MM.1S (cell line): Measurements from ENCODE around the gene DZIP1L.

Source experiments
- DNase-seq: peaks from one replicate; pipeline ENCODE4 v3.0.0-alpha.2; 2015
- H2AFZ ChIP-seq: fragments of 300-600 bp; sonication (generic); 2 replicates; pipeline ENCODE4 v1.6.0; 2016; ENCODE audit warnings: antibody characterized with exemption, low read length
- H3F3A ChIP-seq: fragments of 300-600 bp; sonication (generic); 2 replicates; pipeline ENCODE4 v1.6.1; 2016; ENCODE audit warnings: mild to moderate bottlenecking, antibody characterized with exemption, low read length, moderate library complexity, mixed read lengths; ENCODE audit not compliant: insufficient read depth
- H3K27ac ChIP-seq: fragments of 300-600 bp; sonication (generic); 2 replicates; pipeline ENCODE4 v1.5.1; 2016; ENCODE audit warnings: mild to moderate bottlenecking, low read length
- H3K27me3 ChIP-seq: fragments of 300-600 bp; sonication (generic); replicated peaks from 2 replicates; pipeline ENCODE4 v1.6.0; 2016; ENCODE audit warnings: low read length; ENCODE audit not compliant: insufficient read depth
- H3K36me3 ChIP-seq: fragments of 300-600 bp; sonication (generic); replicated peaks from 2 replicates; pipeline ENCODE4 v1.6.1; 2016; ENCODE audit warnings: mild to moderate bottlenecking, low read length, mixed read lengths; ENCODE audit not compliant: insufficient read depth
- H3K4me1 ChIP-seq: fragments of 300-600 bp; sonication (generic); 2 replicates; pipeline ENCODE4 v1.6.1; 2016; ENCODE audit warnings: low read length, mixed read lengths
- H3K4me2 ChIP-seq: fragments of 300-600 bp; sonication (generic); 2 replicates; pipeline ENCODE4 v1.6.0; 2016; ENCODE audit warnings: low read depth, low read length
- H3K4me3 ChIP-seq: fragments of 300-600 bp; sonication (generic); 2 replicates; pipeline ENCODE4 v1.5.1; 2016; ENCODE audit warnings: low read length, mixed read lengths
- H3K79me2 ChIP-seq: fragments of 300-600 bp; sonication (generic); 2 replicates; pipeline ENCODE4 v1.6.1; 2016; ENCODE audit warnings: mixed run types, low read length, mixed read lengths
- H3K9ac ChIP-seq: fragments of 300-600 bp; sonication (generic); 2 replicates; pipeline ENCODE4 v1.6.1; 2016; ENCODE audit warnings: low read length, mixed read lengths
- H3K9me2 ChIP-seq: fragments of 300-600 bp; sonication (generic); replicated peaks from 2 replicates; pipeline ENCODE4 v1.6.1; 2016; ENCODE audit warnings: mild to moderate bottlenecking, low read length, mixed read lengths; ENCODE audit not compliant: insufficient read depth
- H3K9me3 ChIP-seq: fragments of 300-600 bp; sonication (generic); replicated peaks from 2 replicates; pipeline ENCODE4 v1.6.1; 2016; ENCODE audit warnings: mild to moderate bottlenecking, low read length, mixed read lengths; ENCODE audit not compliant: insufficient read depth
- H4K20me1 ChIP-seq: fragments of 300-600 bp; sonication (generic); 2 replicates; pipeline ENCODE4 v1.6.1; 2016; ENCODE audit warnings: mild to moderate bottlenecking, low read length, moderate library complexity, mixed read lengths; ENCODE audit not compliant: insufficient read depth
- CTCF ChIP-seq: fragments of 300-600 bp; sonication (generic); IDR thresholded peaks from 2 replicates; pipeline ENCODE4 v1.5.1; 2016; ENCODE audit warnings: antibody characterized with exemption, low read length, mixed read lengths
- EZH2 ChIP-seq: fragments of 300-600 bp; sonication (generic); optimal IDR thresholded peaks from 2 replicates; pipeline ENCODE3; 2017; ENCODE audit warnings: low read depth, mild to moderate bottlenecking, antibody characterized with exemption, low read length, mixed read lengths
- EZH2phosphoT487 ChIP-seq: fragments of 300-600 bp; sonication (generic); IDR thresholded peaks from 2 replicates; pipeline ENCODE4 v1.6.1; 2018; ENCODE audit warnings: antibody characterized with exemption, low read length

Gene DZIP1L

GRCh38 chr3:138078096-138078495, 37.3 kb downstream of the DZIP1L start:
- Histone ChIP-seq H3K9ac (no peak overlapping the region), H3K4me2 (no peak overlapping the region), H3K79me2 (no peaks in the 10 kb centered on the region), H3K9me3 (no peaks in the 10 kb centered on the region), H3K27me3 (peaks cover 20% of the 10 kb centered on the region; the same call in 1 of the 2 replicates), H2AFZ (no peak overlapping the region), H3K9me2 (no peaks in the 10 kb centered on the region), H3F3A (peaks cover 18% of the 10 kb centered on the region), H3K4me3 (no peak overlapping the region), H3K36me3 (no peaks in the 10 kb centered on the region), H3K27ac (no peak overlapping the region), H4K20me1 (no peaks in the 10 kb centered on the region), H3K4me1 (peaks cover 17% of the 10 kb centered on the region)
- TF ChIP-seq EZH2 (no peak), CTCF (no peak), EZH2phosphoT487 (no peak)
- no peak for DNase-seq

GRCh38 chr3:138072796-138073195, 42.6 kb downstream of the DZIP1L start:
- Histone ChIP-seq H3K4me2 (no peak overlapping the region), H3K9ac (no peak overlapping the region), H3K4me3 (no peak overlapping the region), H3K27me3 (no peaks in the 10 kb centered on the region; the same call in 1 of the 2 replicates), H4K20me1 (no peaks in the 10 kb centered on the region), H3F3A (no peaks in the 10 kb centered on the region), H2AFZ (no peak overlapping the region), H3K27ac (no peak overlapping the region), H3K9me3 (no peaks in the 10 kb centered on the region), H3K4me1 (no peaks in the 10 kb centered on the region), H3K9me2 (no peaks in the 10 kb centered on the region), H3K36me3 (no peaks in the 10 kb centered on the region), H3K79me2 (no peaks in the 10 kb centered on the region)
- DNase-seq, result no peak
- TF ChIP-seq EZH2phosphoT487 (no peak), CTCF (no peak), EZH2 (no peak)

GRCh38 chr3:138070006-138070405, 45.4 kb downstream of the DZIP1L start:
- H3K9me3 ChIP-seq, result no peaks in the 10 kb centered on the region
- H3K9me2 ChIP-seq, result no peaks in the 10 kb centered on the region
- H4K20me1 ChIP-seq, result no peaks in the 10 kb centered on the region
- TF ChIP-seq EZH2phosphoT487, result no peak
- no peak for TF ChIP-seq CTCF
- no peak for TF ChIP-seq EZH2
- no peak overlapping the region for H3K9ac ChIP-seq
- H3K4me1 ChIP-seq, result no peaks in the 10 kb centered on the region
- no peaks in the 10 kb centered on the region for H3F3A ChIP-seq
- H3K27me3 ChIP-seq, result no peaks in the 10 kb centered on the region; the same call in 1 of the 2 replicates
- no peak overlapping the region for H2AFZ ChIP-seq
- H3K4me3 ChIP-seq, result no peak overlapping the region
- no peak for DNase-seq
- H3K4me2 ChIP-seq, result no peak overlapping the region
- H3K79me2 ChIP-seq, result no peaks in the 10 kb centered on the region
- no peaks in the 10 kb centered on the region for H3K36me3 ChIP-seq
- no peak overlapping the region for H3K27ac ChIP-seq
